ENCODE data around the gene EMILIN2.

Gene EMILIN2

DNA sequence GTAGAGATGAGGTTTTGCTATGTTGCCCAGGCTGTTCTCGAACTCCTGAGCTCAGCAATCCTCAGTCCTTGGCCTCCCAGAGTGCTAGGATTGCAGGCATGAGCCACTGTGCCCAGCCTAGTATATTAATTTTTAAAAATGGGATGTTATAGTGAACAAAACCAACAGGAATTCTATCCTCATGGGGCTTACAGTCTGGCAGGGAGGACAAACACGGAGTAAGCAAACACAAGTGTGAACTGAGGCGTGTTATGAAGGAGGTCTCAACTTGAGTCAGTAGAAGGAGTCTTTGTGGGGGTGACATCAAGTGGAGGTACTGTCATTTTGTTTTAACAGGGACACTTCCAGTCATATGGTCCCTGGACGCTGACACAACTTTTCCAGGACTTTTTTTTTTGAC, 33.1 kb downstream of the EMILIN2 start:
- DNase-seq, result no peak

DNA sequence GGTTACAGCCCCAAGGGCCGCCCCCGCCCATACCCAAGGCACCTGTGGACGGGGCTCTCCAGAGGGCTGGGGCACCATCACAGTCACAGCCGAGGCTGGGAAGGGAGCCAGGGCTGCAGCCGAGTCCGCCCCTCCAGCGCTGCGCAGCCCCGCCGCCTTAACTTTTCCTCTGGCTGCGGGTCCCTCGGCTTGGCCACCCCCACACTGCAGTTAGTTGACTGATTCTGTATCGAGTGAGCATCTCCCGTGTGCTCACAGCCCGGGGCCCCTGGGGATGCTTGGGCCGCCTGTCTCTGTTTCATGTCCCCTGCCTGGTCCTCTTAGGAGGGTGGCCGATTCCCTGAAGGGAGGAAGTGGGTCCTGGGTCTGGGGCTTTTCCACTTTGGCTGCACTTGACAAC, 33.7 kb downstream of the EMILIN2 start:
- DNase-seq, result no peak

DNA sequence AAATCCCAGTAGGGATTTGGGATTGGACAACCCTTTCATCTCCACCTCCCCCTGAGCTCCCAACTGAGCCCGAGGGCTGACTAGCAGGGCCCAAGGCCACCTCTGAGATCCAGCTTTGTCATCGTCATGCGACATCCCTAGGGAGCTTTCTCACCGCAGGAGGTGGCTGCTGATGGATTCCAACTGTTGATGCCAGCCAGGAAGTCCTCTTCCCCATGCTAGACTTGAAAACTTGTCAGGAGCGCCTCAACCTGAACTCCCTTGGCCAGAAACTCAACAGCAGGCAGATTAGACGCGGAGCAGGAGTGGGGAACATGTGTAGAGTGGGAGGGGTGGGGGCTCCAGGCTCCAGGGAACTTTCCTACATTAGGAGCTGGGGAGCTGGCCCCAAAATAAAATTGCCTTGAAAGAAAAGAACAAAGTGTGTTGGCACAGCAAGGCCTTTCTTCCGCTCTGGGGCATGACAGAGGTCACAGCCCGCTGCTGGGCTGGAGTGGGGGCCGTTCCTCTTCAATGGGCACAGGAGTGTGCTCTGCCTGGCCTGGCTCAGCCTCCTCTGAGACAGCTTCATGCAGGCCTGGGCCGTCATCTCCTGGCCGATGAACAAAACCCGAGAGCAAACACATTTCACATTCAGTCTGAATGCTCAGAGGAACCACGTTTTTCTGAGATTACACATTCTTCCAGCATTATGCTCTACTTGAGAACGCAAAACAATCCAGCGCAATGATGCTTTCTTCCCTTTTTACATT, 34.5 kb downstream of the EMILIN2 start:
- DNase-seq, result no peak

DNA sequence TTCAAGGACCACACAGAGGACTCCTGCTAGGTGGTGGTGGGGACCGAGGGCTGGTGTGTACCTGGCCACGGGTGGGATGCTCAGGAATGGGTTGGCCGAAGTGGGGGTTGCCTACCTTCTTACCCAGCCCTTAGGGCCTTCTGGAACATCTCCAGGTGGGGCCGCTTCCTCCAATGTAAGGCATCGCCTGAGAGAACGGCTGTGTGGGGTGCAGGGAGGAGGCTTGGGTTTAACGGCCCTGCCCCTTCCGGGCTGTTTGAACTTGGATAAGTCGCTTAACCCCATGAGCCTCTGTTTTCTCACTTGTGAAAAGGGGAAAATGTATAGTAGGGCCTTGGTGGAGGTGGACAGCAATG, 35.0 kb downstream of the EMILIN2 start:
- DNase-seq, result no peak

DNA sequence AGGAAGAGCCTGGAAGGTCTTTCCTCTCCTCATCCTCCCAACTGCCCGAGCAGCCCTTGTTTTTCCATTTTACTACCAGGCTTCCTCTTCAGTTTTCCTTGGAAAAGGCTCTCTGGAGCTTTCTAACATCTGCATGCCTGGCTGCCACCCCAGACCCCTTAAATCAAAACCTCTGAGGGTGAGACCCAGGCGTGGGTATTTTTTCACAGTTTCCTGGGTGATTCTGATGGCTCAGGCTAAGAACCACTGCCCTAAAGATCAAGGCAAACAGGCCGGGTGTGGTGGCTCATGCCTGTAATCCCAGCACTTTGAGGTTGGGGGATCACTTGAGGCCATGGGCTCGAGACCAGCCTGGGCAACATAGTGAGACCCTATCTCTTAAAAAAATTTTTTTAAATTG, 35.4 kb downstream of the EMILIN2 start:
- DNase-seq, result no peak

DNA sequence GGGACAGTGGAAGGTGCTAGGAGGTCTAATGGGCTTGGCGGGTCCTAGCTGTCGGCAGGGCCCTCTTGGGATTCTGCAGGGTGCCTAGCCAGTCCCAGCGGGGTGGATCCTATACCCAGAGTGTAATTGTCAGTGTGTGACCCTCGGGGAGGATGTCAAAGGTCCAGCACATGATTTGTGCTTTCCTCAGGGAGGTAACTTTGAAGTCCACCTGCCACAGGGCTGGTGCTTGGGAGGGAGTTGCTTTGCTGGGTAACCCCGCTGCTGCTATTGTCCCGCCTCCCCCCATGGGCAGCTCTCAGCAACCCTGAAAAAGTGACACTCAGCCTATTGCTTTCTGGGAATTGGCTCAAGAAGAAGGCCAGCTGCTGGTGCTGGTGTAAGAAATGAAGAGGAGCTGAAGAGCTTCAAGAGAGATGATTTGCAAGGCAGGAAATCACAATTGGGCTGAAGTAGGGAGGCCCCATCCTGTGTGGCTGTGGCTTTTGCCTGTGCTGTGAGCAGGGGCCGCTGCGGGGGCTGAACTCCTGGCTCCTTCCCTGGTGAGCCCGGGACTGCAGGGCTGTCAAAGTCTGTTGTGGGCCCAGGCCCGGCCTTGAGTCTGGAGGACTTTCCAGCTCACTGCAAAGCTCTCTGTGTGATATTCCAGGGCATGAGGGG, 36.4 kb downstream of the EMILIN2 start:
- peak; percentile 66 for DNase-seq

DNA sequence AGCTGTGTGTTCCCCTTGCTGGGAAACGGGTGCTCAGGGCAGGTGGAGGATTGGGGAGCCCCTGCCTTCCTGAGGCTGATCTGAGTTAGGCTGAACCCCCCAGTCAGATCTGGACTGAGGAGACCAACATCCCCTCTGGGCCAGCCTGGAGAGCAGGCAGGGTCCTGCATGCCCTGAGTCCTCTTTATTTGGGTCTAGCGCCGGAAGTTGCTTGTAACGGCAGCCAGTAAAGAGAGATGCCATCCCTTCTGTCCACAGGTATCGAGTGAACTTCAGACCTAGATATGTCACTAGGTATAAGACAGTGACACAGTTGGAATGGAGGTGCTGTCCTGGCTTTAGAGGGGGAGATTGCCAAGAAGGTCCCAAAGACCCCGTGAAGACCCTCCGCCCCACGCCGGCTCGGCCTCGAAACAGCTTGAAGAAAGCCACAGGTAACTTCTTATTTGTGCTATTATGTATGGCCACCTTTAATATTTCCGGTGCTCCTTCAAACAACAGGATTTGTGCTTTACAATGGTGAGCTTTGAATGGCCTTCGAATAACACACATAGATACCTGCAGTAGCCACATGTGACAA, 38.0 kb downstream of the EMILIN2 start:
- no peak for DNase-seq

DNA sequence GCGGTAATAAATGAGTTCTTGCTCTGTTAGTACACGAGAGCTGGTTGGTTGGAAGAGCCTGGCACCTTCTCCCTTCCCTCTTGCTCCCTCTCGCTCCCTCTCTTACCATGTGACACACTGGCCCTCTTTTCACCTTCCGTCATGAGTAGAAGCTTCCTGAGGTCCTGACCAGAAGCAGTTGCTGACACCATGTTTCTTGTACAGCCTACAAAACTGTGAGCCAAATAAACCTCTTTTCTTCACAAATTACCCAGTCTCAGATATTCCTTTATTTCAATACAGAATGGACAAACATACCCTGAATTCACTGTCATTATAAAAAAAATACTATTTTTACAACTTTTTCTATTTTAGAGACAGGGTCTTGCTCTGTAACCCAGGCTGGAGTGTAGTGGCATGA, 40.7 kb downstream of the EMILIN2 start:
- no peak for DNase-seq

DNA sequence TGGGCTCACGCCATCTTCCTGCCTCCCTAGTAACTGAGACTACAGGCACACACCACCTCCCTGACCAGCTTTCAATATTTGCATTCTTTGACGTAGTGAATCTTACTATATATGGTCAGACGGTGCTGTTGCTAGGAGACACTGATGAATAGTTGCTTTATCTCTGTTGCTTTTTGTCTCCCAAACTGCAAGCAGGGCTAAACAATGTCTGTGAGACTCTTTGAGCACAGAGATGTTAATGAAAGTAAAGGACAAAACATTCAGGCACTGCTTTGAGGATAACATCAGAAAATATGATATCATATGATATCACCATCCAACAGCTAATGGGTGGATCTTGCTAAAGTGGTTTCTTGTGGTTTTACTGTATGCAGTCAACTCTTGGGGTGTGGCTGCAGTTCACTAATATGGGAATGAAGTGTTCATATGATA, 43.0 kb downstream of the EMILIN2 start:
- no peak for DNase-seq

DNA sequence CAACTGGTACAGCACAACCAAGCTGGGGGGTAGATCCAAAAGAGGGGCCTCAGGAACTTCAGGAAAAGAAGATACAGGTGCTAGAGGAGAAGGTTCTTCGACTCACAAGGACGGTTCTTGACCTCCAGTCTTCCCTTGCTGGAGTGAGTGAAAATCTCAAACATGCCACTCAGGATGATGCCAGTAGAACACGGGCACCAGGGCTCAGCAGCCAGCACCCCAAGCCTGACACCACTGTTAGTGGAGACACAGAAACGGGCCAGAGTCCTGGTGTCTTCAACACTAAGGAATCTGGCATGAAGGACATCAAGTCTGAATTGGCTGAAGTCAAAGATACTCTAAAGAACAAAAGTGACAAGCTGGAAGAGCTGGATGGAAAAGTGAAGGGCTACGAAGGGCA, 43.8 kb downstream of the EMILIN2 start:
- no peak for DNase-seq

DNA sequence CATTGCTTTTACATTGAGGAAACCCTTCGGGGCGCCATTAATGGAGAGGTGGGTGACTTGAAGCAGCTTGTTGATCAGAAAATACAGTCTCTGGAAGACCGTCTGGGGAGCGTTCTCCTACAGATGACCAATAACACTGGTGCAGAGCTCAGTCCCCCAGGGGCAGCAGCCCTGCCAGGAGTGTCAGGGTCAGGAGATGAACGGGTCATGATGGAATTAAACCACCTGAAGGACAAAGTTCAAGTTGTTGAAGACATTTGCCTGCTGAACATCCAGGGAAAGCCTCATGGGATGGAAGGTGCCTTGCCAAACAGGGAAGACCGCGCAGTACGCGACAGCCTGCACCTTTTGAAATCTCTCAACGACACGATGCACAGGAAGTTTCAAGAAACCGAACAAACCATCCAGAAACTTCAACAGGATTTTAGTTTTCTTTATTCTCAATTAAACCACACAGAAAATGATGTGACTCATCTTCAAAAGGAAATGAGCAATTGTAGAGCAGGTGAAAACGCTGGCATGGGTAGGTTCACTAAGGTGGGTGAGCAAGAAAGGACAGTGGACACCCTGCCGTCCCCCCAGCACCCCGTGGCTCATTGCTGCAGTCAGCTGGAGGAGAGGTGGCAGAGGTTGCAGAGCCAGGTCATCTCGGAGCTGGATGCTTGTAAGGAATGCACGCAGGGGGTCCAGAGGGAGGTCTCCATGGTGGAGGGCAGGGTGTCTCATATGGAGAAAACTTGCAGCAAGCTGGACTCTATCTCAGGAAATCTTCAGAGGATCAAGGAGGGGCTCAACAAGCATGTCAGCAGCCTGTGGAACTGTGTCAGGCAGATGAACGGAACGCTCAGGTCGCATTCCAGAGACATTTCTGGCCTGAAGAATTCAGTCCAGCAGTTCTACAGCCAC, 45.0 kb downstream of the EMILIN2 start:
- peak; percentile 24 for DNase-seq

DNA sequence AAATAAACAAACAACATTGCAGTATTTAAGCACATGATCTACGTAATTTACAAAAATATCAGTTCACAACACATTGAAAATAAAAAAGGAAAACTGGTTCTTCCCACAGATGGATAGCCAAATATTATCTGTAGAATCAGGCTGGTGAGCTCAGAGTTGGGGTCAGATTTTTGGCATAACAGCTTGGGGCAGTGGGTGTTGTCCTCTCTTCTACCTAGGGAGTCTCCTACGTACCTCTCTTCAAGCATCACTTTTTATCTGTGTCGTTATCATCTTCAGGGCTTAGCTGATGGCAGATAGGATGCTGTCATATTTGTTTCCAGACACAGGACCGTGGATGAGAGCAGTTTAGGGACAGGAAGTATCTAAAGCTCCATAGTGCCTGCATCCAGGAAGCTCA, 46.2 kb downstream of the EMILIN2 start:
- no peak for DNase-seq

DNA sequence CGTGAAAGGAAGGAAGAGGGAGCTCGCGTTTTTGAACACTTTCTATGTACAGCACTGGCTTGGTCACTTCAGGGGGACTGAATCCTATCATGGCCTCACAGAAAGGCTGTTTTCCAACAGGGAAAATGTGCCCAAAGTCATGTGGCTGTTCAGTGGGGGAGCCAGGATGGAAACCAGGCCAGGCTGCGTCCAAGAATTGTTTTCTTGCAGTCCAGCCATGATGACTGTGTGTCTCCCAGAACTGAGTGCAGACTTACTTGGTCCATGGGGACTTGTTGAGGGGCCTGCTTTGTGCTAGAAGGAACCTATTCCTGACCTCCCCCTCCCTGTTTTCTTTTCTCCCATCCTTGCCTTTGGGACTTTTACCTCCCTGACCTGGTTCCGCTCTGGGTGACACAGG, 46.9 kb downstream of the EMILIN2 start:
- DNase-seq, result no peak

DNA sequence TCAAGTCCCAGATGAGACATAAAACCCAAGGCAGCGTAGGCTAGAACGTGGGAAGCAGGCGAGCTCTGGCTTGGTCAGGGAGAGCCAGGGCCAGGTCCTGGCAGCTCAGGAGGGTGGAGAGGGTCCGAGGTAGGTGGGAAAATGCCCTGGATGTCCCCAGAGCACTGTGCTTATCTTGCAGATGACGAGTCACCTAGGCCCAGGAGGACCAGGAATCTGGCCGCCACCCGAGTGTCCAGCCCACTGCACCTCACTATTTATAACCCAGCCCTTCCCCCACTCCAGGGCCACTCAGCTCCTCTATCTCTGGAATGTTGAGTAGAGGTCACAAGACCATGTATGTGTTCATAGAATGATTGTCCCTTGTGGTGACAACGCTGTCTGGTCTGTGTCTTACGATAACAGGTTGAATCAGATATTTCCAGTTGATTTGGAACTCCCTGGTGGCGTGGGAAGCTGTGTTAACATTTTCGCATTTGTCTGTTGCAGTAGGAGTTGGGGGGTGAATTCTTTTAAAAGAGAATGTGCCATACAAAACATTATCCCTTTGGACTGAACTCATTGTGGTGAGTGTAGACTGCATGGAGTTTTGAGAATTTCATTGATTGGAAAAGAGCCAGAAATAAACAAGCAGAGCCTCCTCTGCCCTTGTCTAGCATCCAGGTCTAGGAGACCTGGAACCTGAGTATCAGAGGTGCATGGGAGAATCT, 47.5 kb downstream of the EMILIN2 start:
- no peak for DNase-seq

DNA sequence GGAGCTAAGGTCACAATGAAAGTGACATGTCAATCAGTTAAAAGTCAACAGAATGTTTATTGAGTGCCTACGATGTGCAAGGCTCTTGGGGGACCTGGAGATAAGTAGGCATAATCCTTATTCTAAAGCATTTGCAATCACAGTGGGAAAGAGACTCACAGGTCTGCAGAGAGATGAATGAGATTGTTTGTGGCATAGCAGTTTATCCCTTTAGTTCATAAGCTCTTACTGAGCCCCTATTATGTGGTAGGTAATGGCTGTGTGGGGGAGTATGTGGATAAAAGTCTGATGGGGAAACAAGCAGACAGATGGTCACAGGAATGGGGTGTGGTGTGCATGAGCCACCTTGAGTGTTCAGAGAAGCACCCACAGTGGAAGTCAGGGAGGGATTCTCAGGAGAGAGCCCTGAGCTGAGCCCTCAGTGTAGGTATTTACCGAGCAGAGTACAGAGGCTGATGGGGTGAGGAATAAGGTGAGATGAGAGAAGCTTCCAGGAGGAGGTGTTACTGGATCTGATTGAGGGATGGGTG, 48.1 kb downstream of the EMILIN2 start:
- DNase-seq, result no peak

DNA sequence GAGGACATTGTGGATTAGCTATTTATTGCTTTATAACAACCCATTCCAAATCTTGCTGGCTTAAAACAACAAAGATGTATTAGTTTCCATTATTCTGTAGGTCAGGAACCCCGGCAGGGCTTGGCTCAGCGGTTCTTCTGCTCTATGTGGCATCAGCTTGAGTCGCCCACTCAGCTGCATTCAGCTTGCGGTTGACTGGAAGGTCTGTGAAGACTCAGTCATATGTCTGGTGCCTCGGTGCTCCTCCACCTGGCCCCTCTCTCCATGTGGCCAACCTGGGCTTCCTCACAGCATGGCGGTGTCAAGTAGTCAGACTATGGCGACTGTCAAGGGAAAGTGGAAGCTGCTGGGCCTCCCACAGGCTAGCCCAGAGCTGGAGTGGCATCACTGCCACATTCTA, 48.6 kb downstream of the EMILIN2 start:
- no peak for DNase-seq

DNA sequence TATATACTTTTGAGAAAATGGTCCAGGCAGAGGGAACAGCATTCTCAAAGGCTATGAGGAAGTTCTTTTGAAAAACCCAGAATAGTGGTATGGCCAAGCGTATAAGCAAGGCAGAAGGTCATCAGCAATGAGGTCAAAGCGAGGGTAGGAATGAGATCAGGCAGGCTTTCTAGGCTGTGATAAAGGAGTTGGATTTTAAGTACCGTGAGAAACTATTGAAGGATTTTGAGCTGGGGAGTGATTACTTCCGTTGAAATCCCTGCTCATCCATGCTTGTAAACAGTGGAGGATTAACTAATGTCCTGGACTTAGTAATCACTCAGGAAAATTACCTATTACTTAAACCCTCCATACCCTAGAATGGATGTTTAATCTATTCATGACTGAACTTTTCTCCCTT, 50.2 kb downstream of the EMILIN2 start:
- no peak for DNase-seq

DNA sequence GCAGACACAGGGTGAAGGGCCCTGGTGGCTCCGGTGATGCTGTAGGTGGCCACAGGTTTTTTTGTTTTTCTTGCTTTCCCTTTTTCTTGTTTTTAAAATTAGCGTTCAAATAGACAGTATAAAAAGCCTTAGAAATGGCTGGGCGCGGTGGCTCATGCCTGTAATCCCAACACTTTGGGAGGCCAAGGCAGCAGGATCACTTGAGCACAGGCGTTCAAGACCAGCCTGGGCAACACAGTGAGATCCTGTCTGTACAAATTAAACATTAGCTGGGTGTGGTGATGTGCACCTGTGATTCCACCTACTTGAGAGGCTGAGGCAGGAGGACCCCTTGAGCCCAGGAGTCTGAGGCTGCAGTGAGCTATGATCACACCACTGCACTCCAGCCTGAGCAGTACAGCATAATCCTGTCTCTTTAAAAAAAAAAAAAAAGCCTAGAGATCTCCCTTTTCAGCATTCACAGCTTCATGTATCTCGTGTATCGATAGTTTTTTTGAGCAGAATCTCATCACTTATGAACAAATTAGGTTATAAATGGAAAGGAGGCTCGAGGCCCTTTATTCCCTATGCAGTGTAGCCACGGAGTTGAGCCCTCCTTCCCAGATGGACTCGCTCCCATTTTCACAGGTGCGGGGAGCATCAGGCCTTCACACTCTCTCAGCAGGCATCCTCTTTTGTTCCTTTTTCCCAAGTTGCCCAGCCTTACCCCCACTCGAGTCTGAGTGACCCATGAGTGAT, 50.8 kb downstream of the EMILIN2 start:
- DNase-seq, result no peak

DNA sequence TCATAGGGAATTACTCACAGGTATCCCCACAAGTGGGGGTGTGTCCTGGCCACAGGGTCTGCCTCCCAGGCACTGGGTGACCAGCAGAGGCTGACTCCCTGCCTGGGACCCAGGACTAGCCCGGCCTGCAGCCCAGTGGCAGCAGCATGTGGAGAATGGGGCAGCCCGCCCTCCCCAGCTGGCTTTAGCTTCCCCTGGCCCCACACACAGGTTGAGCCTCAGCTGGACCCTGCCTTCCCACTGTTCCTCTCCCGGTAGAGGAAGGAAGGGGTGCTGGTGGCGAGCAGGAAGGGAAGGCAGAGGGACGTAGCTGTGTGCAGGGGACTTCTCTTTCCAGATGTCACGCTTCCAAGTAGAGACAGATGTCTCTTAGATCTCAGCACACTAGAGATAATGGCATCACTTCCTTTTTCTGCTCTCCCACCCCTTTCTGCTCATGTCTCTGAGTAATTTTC, 51.4 kb downstream of the EMILIN2 start:
- no peak for DNase-seq

DNA sequence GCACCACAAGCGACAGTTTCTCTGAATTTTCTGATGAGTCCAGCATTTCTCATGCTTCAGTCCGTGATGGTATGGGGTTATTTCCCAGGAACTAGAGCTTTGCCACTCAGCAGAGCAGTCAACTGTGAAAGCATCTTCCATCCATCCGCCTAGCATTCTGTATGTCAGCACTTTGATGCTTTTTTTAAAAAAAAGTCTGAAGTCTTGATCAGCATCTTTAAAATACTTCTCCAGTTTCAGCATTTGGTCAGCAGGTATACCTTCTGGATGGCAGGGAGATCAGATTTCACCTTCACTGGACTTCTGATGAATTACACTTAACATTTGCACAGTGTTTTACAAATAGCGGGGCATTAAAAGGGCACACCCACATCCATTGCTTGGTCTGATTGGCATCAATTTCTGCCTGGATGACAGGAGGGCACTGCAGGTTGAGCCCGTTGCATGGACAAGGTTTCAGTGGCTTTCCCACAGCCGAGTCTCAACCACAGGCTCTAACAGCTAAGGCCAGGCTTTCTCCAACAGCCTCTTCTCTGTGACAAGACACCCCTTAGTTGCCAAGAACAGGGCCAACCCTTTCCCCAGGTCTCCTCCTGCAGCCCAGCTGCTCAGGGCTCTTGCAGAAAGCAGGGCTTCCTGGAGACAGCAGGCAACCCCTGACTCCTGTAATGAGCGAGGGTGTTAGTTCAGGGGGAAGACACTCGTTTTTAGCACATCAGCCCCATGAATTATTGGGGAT, 54.0 kb downstream of the EMILIN2 start:
- no peak for DNase-seq

DNA sequence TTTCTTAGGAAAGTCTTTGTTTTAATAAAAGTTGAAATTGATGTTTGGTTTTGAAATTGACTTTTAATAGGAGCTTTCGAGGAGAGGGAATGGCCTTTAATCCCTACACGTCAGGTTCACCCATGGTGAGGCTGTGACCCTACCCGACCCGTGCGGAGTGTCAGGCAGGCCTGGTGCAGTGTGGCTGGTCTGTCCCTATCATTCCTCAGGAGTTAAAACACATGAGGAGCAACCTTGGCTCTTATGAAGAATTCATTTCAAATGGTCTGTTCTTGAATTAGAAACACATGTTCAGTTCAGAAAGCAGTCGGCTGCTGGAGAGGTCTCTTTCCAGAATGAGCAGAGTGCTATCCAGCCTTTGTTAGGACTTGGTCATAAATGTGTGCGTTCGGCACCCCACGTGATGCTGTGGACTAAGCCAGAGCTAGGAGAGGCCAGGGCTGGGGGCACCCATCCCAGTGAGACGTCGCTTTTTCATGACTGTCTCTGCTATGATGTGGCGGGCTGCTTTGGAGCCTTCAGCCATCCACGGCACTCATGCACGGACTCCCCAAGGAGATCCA, 54.7 kb downstream of the EMILIN2 start:
- no peak for DNase-seq
